Lower lobe of right lung (tissue), 2 donors: ENCODE results near the gene LDLR. TPM values are rescaled to one million over a fixed set of nuclear protein-coding genes. Genes with fewer than 3 reads are reported as not detected.

Experiments used
- ATAC-seq, 2 donors: fragments of 200-7000 bp; cut with Tn5 transposase; one replicate each; pipeline ENCODE4 v1.9.1; 2020 to 2022; ENCODE audit warnings: mild to moderate bottlenecking in 2 of 2, moderate library complexity in 2 of 2
- DNase-seq: peaks from one replicate; pipeline ENCODE4 v3.0.0-alpha.2; 2020
- H3K27ac ChIP-seq: fragments of 200-600 bp; one replicate; pipeline ENCODE4 v1.8.0; 2022
- H3K27me3 ChIP-seq: fragments of 200-600 bp; one replicate; pipeline ENCODE4 v1.8.0; 2022; ENCODE audit warnings: low read depth
- H3K36me3 ChIP-seq: fragments of 200-600 bp; one replicate; pipeline ENCODE4 v1.8.0; 2022; ENCODE audit warnings: mild to moderate bottlenecking
- H3K4me1 ChIP-seq: fragments of 200-600 bp; one replicate; pipeline ENCODE4 v1.8.0; 2022
- H3K4me3 ChIP-seq: fragments of 200-600 bp; one replicate; pipeline ENCODE4 v1.8.0; 2022; ENCODE audit warnings: mild to moderate bottlenecking
- H3K9me3 ChIP-seq: fragments of 200-600 bp; one replicate; pipeline ENCODE4 v1.8.0; 2022
- CTCF ChIP-seq: fragments of 200-600 bp; IDR thresholded peaks from one replicate; pipeline ENCODE4 v1.8.0; 2022; ENCODE audit warnings: antibody characterized with exemption, mild to moderate bottlenecking
- intact Hi-C: fragments of 100-400 bp; cut with DNase I; formaldehyde crosslinking; loops from one replicate; pipeline ENCODE4 v1.11.0; 2022
- total RNA-seq: library from RNA; stranded (reverse); fragmentation: NEBNext Ultra II Directional; extraction: Animal tissue kit (Norgen Biotek cat#: 25700); gene quantifications from one replicate; pipeline ENCODE4 v1.2.1, GENCODE V29; 2021
- donor health status: DM: no; HTN: yes; CAD: no; lungs with severe emphysema.

LDLR gene
- total RNA-seq, 1 donor from 2014 or later, result 147 TPM

- DNase-seq, result no peak
- no peak for ATAC-seq
- no peaks in the 10 kb centered on the region for H3K9me3 ChIP-seq
- TF ChIP-seq CTCF, result no peak
- no peaks in the 10 kb centered on the region for H3K27me3 ChIP-seq
- intact Hi-C loops, result no loop called here
- no peak overlapping the region for H3K27ac ChIP-seq
- peaks cover 49% of the 10 kb centered on the region for H3K36me3 ChIP-seq
- peaks cover 13% of the 10 kb centered on the region for H3K4me1 ChIP-seq
- no peak overlapping the region for H3K4me3 ChIP-seq
These were observed 34.6 kb upstream of the LDLR start for GRCh38 chr19:11054628-11055027.

DNA sequence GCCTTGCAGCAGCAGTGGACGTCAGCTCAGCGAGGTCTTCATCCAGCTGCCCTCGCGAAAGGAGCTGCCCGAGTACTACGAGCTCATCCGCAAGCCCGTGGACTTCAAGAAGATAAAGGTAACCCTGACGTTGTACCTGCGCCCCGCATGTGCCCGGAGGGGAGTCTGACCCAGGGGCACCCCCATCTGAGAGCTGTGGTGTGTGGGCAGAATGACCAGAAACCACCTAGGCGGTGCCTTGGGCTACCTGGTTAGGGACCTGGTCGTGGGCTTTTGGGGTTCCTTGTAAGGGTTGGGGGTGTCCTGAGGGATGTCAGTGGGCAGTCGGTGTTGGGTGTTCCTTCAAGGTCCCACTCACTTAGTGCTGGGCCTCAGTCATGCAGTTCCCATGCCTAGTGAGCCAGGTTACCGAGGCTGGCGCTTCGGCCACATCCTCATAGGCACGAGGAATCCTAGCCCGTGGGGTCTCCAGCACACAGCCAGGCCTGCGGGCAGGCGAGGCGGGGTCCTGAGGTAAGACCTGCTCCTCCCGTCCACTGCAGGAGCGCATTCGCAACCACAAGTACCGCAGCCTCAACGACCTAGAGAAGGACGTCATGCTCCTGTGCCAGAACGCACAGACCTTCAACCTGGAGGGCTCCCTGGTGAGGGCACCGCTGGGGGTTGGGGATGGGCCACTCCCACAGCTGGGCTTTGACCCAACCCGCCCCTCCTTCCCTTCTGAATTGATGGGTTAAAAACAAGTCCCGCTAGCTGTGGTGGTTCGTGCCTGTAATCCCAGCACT, 30.8 kb upstream of the LDLR start:
- H3K27me3 ChIP-seq, result no peaks in the 10 kb centered on the region
- intact Hi-C loops, result no loop called here

DNA sequence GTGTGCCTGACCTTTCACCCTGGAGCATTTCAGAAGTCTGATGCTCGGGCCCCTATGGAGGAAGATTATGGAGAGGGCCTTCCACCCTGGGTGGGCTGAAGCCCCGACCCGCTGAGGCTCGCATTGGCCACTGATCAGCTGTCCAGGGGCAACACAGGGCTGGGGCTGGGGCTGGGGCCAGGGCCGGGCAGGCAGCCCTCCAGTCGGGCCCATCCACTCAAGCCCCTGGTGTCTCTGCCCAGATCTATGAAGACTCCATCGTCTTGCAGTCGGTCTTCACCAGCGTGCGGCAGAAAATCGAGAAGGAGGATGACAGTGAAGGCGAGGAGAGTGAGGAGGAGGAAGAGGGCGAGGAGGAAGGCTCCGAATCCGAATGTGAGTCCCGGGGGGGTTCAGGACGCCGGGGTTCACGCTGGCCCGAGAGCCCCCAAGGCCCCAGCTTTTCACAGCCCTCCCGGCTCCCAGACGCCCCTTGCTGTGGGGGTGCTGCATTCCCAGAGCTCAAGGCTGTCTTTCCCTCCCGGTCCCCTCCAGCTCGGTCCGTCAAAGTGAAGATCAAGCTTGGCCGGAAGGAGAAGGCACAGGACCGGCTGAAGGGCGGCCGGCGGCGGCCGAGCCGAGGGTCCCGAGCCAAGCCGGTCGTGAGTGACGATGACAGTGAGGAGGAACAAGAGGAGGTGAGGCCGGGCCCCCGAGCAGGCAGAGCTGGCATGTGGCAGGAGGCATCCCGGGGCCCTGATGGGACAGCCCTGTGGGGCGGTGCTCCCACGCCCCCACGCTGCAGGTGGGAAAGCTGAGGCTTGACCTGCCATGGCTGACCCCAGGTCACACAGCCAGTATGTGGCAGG, 29.5 kb upstream of the LDLR start:
- DNase-seq (no peak), ATAC-seq (no peak)
- Histone ChIP-seq H3K36me3 (peaks cover 81% of the 10 kb centered on the region), H3K27me3 (no peaks in the 10 kb centered on the region), H3K4me1 (no peaks in the 10 kb centered on the region), H3K27ac (no peak overlapping the region), H3K4me3 (no peak overlapping the region), H3K9me3 (no peaks in the 10 kb centered on the region)
- intact Hi-C loops, result no loop called here
- TF ChIP-seq CTCF, result no peak

More for the DNA sequence above, 30.8 kb upstream of the LDLR start:
- no peak for TF ChIP-seq CTCF
- ATAC-seq (peak in 1 of 2 donors; percentile 18), DNase-seq (no peak)
- H3K4me3 ChIP-seq, result no peak overlapping the region
- H3K36me3 ChIP-seq, result peaks cover 82% of the 10 kb centered on the region
- no peak overlapping the region for H3K27ac ChIP-seq
- no peaks in the 10 kb centered on the region for H3K4me1 ChIP-seq
- no peaks in the 10 kb centered on the region for H3K9me3 ChIP-seq

DNA sequence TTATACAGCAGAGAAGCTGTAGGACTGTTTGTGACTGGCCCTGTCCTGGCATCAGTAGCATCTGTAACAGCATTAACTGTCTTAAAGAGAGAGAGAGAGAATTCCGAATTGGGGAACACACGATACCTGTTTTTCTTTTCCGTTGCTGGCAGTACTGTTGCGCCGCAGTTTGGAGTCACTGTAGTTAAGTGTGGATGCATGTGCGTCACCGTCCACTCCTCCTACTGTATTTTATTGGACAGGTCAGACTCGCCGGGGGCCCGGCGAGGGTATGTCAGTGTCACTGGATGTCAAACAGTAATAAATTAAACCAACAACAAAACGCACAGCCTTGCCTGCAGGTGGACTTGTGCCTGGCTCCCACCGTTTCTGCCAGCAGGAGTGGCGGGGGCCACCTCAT, 27.3 kb upstream of the LDLR start:
- H3K4me1 ChIP-seq, result no peaks in the 10 kb centered on the region
- intact Hi-C loops, result no loop called here
- H3K36me3 ChIP-seq, result peaks cover 61% of the 10 kb centered on the region
- no peaks in the 10 kb centered on the region for H3K9me3 ChIP-seq
- H3K27me3 ChIP-seq, result no peaks in the 10 kb centered on the region
- H3K4me3 ChIP-seq, result no peak overlapping the region
- no peak for ATAC-seq
- no peak for DNase-seq
- no peak for TF ChIP-seq CTCF
- no peak overlapping the region for H3K27ac ChIP-seq

DNA sequence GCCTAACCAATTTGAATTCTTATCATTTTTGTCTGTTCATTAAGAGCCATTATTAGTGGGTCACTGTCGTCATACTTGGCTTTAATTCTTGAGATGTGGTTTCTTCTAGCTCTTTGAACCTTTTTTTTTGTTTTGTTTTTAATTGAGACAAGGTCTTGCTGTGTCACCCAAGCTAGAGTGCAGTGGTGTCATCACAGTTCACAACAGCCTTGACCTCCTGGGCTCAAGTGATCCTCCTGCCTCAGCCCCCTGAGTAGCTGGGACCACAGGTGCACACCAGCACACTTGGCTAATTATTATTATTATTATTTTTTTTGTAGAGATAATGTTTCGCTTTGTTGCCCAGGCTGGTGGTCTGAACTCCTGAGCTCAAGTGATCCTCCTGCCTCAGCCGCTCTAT, 25.8 kb upstream of the LDLR start:
- Histone ChIP-seq H3K27me3 (no peaks in the 10 kb centered on the region), H3K4me1 (no peaks in the 10 kb centered on the region), H3K4me3 (no peak overlapping the region), H3K9me3 (no peaks in the 10 kb centered on the region), H3K36me3 (peaks cover 55% of the 10 kb centered on the region), H3K27ac (no peak overlapping the region)
- no peak for TF ChIP-seq CTCF
- peak in 1 of 2 donors; percentile 18 for ATAC-seq
- DNase-seq, result no peak
- intact Hi-C loops, result no loop called here
